ENCODE data around the gene ABLIM1. TPM values are rescaled to one million over a fixed set of nuclear protein-coding genes. Genes with fewer than 3 reads are reported as not detected.

ABLIM1 gene
- total RNA-seq, 1 donor from 2014 or later: 76.9 TPM

DNA sequence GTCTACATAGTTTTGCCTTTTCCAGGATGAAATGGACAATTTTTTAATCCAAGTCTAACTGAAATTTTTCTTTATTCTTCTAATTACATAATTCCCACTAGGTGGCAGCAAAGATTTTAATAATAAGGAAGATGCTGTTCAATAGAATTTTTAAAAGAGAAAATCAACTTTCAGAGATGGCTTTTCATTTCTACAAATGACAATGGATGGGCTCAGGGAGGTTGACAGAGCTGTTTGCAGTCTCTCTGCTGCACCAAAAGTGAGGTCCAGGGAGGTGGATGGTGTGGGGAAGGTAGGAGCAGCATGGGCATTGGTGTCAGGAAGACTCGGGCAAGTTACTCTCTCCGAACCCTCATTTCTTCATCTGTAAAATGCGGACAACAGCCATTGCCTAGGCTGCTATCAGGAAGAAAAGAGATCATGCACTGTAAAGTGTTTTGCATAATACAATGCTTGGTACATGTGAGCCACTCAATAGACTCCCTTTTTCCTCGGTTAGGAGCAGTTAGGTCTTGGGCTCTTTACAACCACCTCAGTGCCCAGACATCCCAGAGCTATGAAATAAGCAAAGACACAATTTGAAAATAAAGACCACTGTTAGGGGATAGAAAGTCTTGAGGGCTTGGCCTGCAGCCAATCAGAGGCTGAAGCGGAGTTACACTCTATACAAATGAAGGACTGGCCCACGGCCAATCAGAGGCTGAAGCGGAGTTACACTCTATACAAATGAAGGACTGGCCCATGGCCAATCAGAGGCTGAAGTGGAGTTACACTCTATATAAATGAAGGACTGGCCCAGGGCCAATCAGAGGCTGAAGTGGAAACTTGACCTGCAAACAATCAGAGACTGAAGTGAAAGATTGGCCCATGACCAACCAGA is 107.1 kb downstream of the ABLIM1 start:
- H3K27me3 Mint-ChIP-seq: no peaks in the 10 kb centered on the region
- DNase-seq (no peak), ATAC-seq (ENCODE audit: low read depth) (no peak)
- no peaks in the 10 kb centered on the region for H3K36me3 Mint-ChIP-seq (ENCODE audit: low read depth)
- TF ChIP-seq, protein P1, sequence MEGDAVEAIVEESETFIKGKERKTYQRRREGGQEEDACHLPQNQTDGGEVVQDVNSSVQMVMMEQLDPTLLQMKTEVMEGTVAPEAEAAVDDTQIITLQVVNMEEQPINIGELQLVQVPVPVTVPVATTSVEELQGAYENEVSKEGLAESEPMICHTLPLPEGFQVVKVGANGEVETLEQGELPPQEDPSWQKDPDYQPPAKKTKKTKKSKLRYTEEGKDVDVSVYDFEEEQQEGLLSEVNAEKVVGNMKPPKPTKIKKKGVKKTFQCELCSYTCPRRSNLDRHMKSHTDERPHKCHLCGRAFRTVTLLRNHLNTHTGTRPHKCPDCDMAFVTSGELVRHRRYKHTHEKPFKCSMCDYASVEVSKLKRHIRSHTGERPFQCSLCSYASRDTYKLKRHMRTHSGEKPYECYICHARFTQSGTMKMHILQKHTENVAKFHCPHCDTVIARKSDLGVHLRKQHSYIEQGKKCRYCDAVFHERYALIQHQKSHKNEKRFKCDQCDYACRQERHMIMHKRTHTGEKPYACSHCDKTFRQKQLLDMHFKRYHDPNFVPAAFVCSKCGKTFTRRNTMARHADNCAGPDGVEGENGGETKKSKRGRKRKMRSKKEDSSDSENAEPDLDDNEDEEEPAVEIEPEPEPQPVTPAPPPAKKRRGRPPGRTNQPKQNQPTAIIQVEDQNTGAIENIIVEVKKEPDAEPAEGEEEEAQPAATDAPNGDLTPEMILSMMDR (IDR thresholded peaks at IDR 0.05): no peak
- ChIA-PET CTCF (interaction anchor here (1.5 to 11.2 kb wide), 5 partner anchors 25 to 235 kb away, joined by 5 to 118 read pairs (median 6); no protein-coding TSS in a partner anchor), POLR2A (no interaction called here)
- peaks cover 16% of the 10 kb centered on the region for H3K4me1 Mint-ChIP-seq
- H3K4me3 Mint-ChIP-seq: no peak overlapping the region
- no peaks in the 10 kb centered on the region for H3K9me3 Mint-ChIP-seq
- intact Hi-C loops (cut with micrococcal nuclease): loop anchor here (1.0 to 10.0 kb wide), 8 partner anchors 80 to 1834 kb away; partner anchors contain the start of gene FHIP2A
- no peak overlapping the region for H3K27ac Mint-ChIP-seq

DNA sequence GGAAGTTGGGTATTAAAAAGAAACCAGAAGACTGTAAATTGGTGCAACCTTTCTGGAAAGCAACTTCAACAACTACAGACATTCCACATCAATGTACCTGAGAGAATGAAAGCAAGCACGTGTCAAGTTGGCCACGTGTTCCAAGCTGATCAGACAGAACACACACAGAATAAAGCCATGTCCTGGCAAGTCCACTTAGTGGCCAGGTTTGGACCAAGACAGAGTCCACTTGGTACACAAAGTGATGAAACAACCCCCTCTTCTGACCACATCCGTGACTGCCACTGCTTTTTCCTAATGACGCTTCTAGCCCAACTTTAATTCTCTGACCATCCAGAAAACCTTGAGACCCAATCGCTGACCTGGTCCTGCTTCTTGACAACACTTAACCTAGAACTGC is 109.4 kb downstream of the ABLIM1 start:
- Mint-ChIP-seq H3K27me3 (no peaks in the 10 kb centered on the region), H3K9me3 (no peaks in the 10 kb centered on the region), H3K4me3 (no peak overlapping the region), H3K36me3 (ENCODE audit: low read depth) (no peaks in the 10 kb centered on the region), H3K4me1 (peaks cover 40% of the 10 kb centered on the region), H3K27ac (peak overlapping the region; percentile 9)
- ChIA-PET CTCF (interaction anchor here (0.9 to 11.2 kb wide), 7 partner anchors 21 to 245 kb away, joined by 4 to 118 read pairs (median 6); no protein-coding TSS in a partner anchor), POLR2A (interaction anchor here (1.7 kb wide), 1 partner anchor 51 kb away, joined by 3 read pairs; no protein-coding TSS in a partner anchor)
- TF ChIP-seq, protein P1 (IDR thresholded peaks at IDR 0.05): no peak
- no peak for ATAC-seq (ENCODE audit: low read depth)
- DNase-seq: no peak
- intact Hi-C loops (cut with micrococcal nuclease): loop anchor here (1.0 kb wide), 1 partner anchor 244 kb away; no protein-coding TSS in a partner anchor

DNA sequence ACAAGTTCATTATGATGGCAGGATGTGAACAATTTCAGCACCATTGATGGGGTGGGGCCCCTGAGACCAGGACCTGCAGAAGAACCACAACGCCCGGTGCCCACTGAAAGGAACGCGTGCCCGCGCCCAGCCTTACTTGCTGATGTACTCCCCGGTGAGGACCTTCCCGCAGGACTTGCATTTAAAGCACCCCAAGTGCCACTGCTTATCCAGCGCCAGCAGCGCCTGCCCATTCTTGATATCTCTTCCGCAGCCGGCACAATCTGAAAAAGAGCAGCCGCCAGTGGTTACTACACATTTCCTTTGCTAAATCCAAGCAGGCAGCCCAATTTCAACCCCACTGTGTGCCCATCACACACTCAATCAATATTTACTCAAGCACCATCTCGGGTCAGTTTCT is 110.6 kb downstream of the ABLIM1 start:
- intact Hi-C loops (cut with micrococcal nuclease): no loop called here
- DNase-seq (no peak), ATAC-seq (ENCODE audit: low read depth) (no peak)
- Mint-ChIP-seq H3K4me3 (peak overlapping the region; percentile 41), H3K36me3 (ENCODE audit: low read depth) (no peaks in the 10 kb centered on the region), H3K9me3 (no peaks in the 10 kb centered on the region), H3K27ac (no peak overlapping the region), H3K4me1 (peaks cover 47% of the 10 kb centered on the region), H3K27me3 (no peaks in the 10 kb centered on the region)
- CTCF ChIA-PET: interaction anchor here (0.8 to 11.2 kb wide), 4 partner anchors 29 to 243 kb away, joined by 3 to 118 read pairs (median 4); no protein-coding TSS in a partner anchor
- TF ChIP-seq, protein P1 (IDR thresholded peaks at IDR 0.05): no peak
- POLR2A ChIA-PET: interaction anchor here (1.0 kb wide), 1 partner anchor 62 kb away, joined by 3 read pairs; no protein-coding TSS in a partner anchor

DNA sequence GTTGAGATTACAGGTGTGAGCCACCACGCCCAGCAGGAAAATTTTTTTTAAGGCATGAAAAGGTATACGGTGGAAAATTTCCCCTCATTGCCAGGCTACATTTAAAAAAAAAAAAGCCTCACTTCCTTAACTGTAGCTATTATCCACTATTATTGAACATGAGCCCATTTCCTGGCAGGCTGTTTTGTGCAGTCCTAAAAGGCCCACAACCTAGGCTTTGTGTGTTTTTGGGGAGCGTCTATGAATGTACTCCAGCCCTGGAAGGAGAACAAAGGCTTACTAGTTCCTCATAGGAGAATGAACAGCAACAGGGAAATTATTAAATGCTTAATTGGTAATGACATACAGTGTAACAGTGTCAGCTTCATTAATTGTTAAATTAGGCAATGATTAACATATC is 111.0 kb downstream of the ABLIM1 start:
- DNase-seq (no peak), ATAC-seq (ENCODE audit: low read depth) (no peak)
- H3K27me3 Mint-ChIP-seq: no peaks in the 10 kb centered on the region
- peaks cover 51% of the 10 kb centered on the region for H3K4me1 Mint-ChIP-seq
- ChIA-PET CTCF (interaction anchor here (0.8 to 11.2 kb wide), 3 partner anchors 21 to 75 kb away, joined by 4 to 118 read pairs (median 6); no protein-coding TSS in a partner anchor), POLR2A (interaction anchor here (1.0 to 3.2 kb wide), 2 partner anchors 47 to 62 kb away, joined by 3 to 17 read pairs; no protein-coding TSS in a partner anchor)
- intact Hi-C loops (cut with micrococcal nuclease): no loop called here
- TF ChIP-seq, protein P1 (IDR thresholded peaks at IDR 0.05): no peak
- no peak overlapping the region for H3K4me3 Mint-ChIP-seq
- no peaks in the 10 kb centered on the region for H3K36me3 Mint-ChIP-seq (ENCODE audit: low read depth)
- no peaks in the 10 kb centered on the region for H3K9me3 Mint-ChIP-seq
- no peak overlapping the region for H3K27ac Mint-ChIP-seq

DNA sequence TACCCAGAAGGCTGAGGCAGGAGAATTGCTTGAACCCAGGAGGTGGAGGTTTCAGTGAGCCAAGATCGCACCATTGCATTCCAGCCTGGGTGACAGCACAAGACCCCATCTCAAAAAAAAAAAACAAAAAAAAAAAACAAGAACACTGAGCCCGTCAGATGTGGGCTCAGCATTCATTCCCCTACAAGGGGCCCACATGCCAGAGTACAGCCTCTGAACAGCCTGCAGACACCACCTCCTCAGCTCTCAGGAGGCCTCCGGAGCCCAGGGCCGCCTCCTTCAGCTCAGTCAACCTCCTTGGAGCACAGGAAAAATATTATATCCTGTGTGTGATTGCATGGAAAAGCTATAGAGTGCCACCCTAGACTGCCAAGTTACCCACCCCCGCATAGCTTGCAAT is 112.3 kb downstream of the ABLIM1 start:
- Mint-ChIP-seq H3K36me3 (ENCODE audit: low read depth) (no peaks in the 10 kb centered on the region), H3K4me3 (no peak overlapping the region), H3K4me1 (peaks cover 54% of the 10 kb centered on the region), H3K27ac (no peak overlapping the region), H3K27me3 (no peaks in the 10 kb centered on the region), H3K9me3 (no peaks in the 10 kb centered on the region)
- ATAC-seq (ENCODE audit: low read depth): no peak
- no peak for DNase-seq
- TF ChIP-seq, protein P1 (IDR thresholded peaks at IDR 0.05): no peak
- ChIA-PET POLR2A (interaction anchor here (0.8 to 3.2 kb wide), 3 partner anchors 19 to 49 kb away, joined by 4 to 48 read pairs (median 17); no protein-coding TSS in a partner anchor), CTCF (interaction anchor here (1.2 to 11.2 kb wide), 3 partner anchors 19 to 74 kb away, joined by 3 to 118 read pairs (median 6); no protein-coding TSS in a partner anchor)
- intact Hi-C loops (cut with micrococcal nuclease): no loop called here
